Psoas muscle (tissue), 8 donors: ENCODE data around the gene DPP8. TPM values are rescaled to one million over a fixed set of nuclear protein-coding genes. Genes with fewer than 3 reads are reported as not detected.
"Not testable (repeated sequence)": the region's sequence is repeated elsewhere in the genome, so short reads cannot be mapped to it uniquely, and the experiment has no call there.

ENCODE experiments used
- ATAC-seq, 4 donors: fragments of 200-7000 bp; cut with Tn5 transposase; one replicate each; pipeline ENCODE4 v1.9.1; 2020; ENCODE audit warnings: moderate library complexity in 3 of 4, mild to moderate bottlenecking in 2 of 4
- DNase-seq, 2 donors: peaks; one replicate each; pipeline ENCODE4 v3.0.0-alpha.2; 2020
- H3K27ac ChIP-seq: fragments of 200-600 bp; one replicate; pipeline ENCODE4 v1.8.0; 2022
- H3K27me3 ChIP-seq, 3 donors: fragments of 200-600 bp in 1 of 3; one replicate each; pipeline versions ENCODE4 v1.6.1 to v1.8.0; 2013 to 2022; ENCODE audit warnings: low read length in 2 of 3, mild to moderate bottlenecking in 2 of 3, moderate library complexity in 1 of 3; ENCODE audit not compliant: insufficient read depth in 3 of 3
- H3K36me3 ChIP-seq, 2 donors: fragments of 200-600 bp in 1 of 2; one replicate each; pipeline versions ENCODE4 v1.6.1 to v1.8.0; 2013 to 2022; ENCODE audit warnings: low read depth in 1 of 2, mild to moderate bottlenecking in 1 of 2, moderate library complexity in 1 of 2; ENCODE audit not compliant: insufficient read depth in 1 of 2
- H3K4me1 ChIP-seq: fragments of 200-600 bp; one replicate; pipeline ENCODE4 v1.8.0; 2022
- H3K4me3 ChIP-seq: fragments of 200-600 bp; one replicate; pipeline ENCODE4 v1.8.0; 2022; ENCODE audit warnings: mild to moderate bottlenecking
- H3K9me3 ChIP-seq: fragments of 200-600 bp; one replicate; pipeline ENCODE4 v1.8.0; 2022
- CTCF ChIP-seq: fragments of 200-600 bp; IDR thresholded peaks from one replicate; pipeline ENCODE4 v1.8.0; 2022; ENCODE audit warnings: antibody characterized with exemption
- WGBS, 3 donors: extraction: QIAGEN DNeasy Blood & Tissue Kit; methylation state at CpG; one replicate each; pipeline versions ENCODE4 v1.1.6 to v1.1.7; 2013; 5-methylcytosine and 5-hydroxymethylcytosine counted together
- intact Hi-C, 2 donors: fragments of 100-400 bp; cut with DNase I; formaldehyde crosslinking; loops; one replicate each; pipeline versions ENCODE4 v1.11.0 to v1.14.2; 2022
- polyA plus RNA-seq, 3 donors: library from polyadenylated mRNA; stranded (reverse); fragments of 200-250 nt; gene quantifications; one replicate each; pipeline ENCODE4 v1.2.3, GENCODE V29; 2013
- total RNA-seq, 4 donors: library from RNA; stranded (reverse); fragmentation: NEBNext Ultra II Directional in 2 of 4; extraction: Animal tissue kit (Norgen Biotek cat#: 25700) in 2 of 4; gene quantifications; one replicate each; pipeline versions ENCODE4 v1.2.1 to v1.2.4, GENCODE V29; 2021 to 2023
- donor health status: healthy with polysubstance abuse.
- donor health status: DM: no; HTN: no; CAD: no; lungs with moderate emphysema.
- donor health status: Bipolar disorder and iron deficiency.
- donor health status: healthy.
- donor health status: DM: yes; HTN: yes; CAD: no.
- donor health status: DM: no; HTN: no; CAD: no.
- donor health status: DM: no; HTN: no; CAD: no.
- donor health status: DM: yes; HTN: yes; CAD: no.

Gene DPP8
- total and polyA plus RNA-seq, 7 donors: 9.1 to 39.6 (median 31.5) TPM

GRCh38 chr15:65468229-65468909, 49.1 kb downstream of the DPP8 start:
- DNase-seq (no peak), ATAC-seq (no peak)
- Histone ChIP-seq H3K27me3 (no peaks in the 10 kb centered on the region), H3K9me3 (no peaks in the 10 kb centered on the region), H3K36me3 (peaks cover 6 to 99% of the 10 kb centered on the region in 2 donors), H3K4me3 (no peak overlapping the region), H3K27ac (no peak overlapping the region), H3K4me1 (no peaks in the 10 kb centered on the region)
- intact Hi-C loops: no loop called here
- no peak for TF ChIP-seq CTCF
- WGBS, 3 donors: 83 to 94% (median 92%) methylated on average over 5 of the region's 5 CpGs

- WGBS, 3 donors: 81 to 84% (median 83%) methylated on average over 3 of the region's 3 CpGs
- Histone ChIP-seq H3K4me1 (no peaks in the 10 kb centered on the region), H3K9me3 (no peaks in the 10 kb centered on the region), H3K4me3 (no peak overlapping the region), H3K27ac (no peak overlapping the region), H3K27me3 (no peaks in the 10 kb centered on the region), H3K36me3 (peaks cover 6 to 99% of the 10 kb centered on the region in 2 donors)
- no peak for TF ChIP-seq CTCF
- DNase-seq (no peak), ATAC-seq (no peak)
- intact Hi-C loops: no loop called here
Observed at GRCh38 chr15:65466901-65467300, 50.6 kb downstream of the DPP8 start.

- ATAC-seq, H3K4me1 ChIP-seq, H3K4me3 ChIP-seq, H3K27ac ChIP-seq, H3K9me3 ChIP-seq, H3K27me3 ChIP-seq, DNase-seq, intact Hi-C loops: not testable (repeated sequence)
- 88 to 94% (median 90%) methylated on average over 6 of the region's 6 CpGs for WGBS, 3 donors
- H3K36me3 ChIP-seq: peaks cover 6 to 100% of the 10 kb centered on the region in 2 donors
Observed at GRCh38 chr15:65463096-65463495, 54.4 kb downstream of the DPP8 start.

- 90 to 93% (median 92%) methylated on average over 5 of the region's 5 CpGs for WGBS, 3 donors
Observed at GRCh38 chr15:65460741-65461347, 56.6 kb downstream of the DPP8 start.

GRCh38 chr15:65455256-65455655, 62.2 kb downstream of the DPP8 start:
- intact Hi-C loops, H3K9me3 ChIP-seq, ATAC-seq, DNase-seq, H3K27me3 ChIP-seq, H3K27ac ChIP-seq, H3K4me3 ChIP-seq: not testable (repeated sequence)
- Histone ChIP-seq H3K4me1 (peaks cover 23% of the 10 kb centered on the region), H3K36me3 (peaks cover 5 to 97% of the 10 kb centered on the region in 2 donors)
- 92 to 99% (median 96%) methylated on average over 4 of the region's 4 CpGs for WGBS, 3 donors

More at GRCh38 chr15:65460741-65461347, 56.6 kb downstream of the DPP8 start:
- Histone ChIP-seq H3K4me3 (no peak overlapping the region), H3K27me3 (no peaks in the 10 kb centered on the region), H3K4me1 (no peaks in the 10 kb centered on the region), H3K27ac (no peak overlapping the region), H3K36me3 (peaks cover 2 to 100% of the 10 kb centered on the region in 2 donors), H3K9me3 (no peaks in the 10 kb centered on the region)
- intact Hi-C loops: no loop called here
- TF ChIP-seq CTCF: no peak
- ATAC-seq: no peak
- no peak for DNase-seq
